DND-41 (cell line): ENCODE results near the gene PCDH9.

ENCODE experiments used
- CTCF ChIP-seq: IDR thresholded peaks from 2 replicates; pipeline ENCODE4 v1.5.1; 2012; ENCODE audit warnings: borderline replicate concordance, low read length, moderate library complexity, mild to moderate bottlenecking; ENCODE audit not compliant: poor library complexity, severe bottlenecking; ENCODE audit errors: extremely low read depth
- EZH2 ChIP-seq: IDR thresholded peaks from 3 replicates; pipeline ENCODE4 v1.6.1; 2012; ENCODE audit warnings: borderline replicate concordance, low read depth, mild to moderate bottlenecking, moderate library complexity, low read length, inconsistent platforms; ENCODE audit not compliant: severe bottlenecking

GRCh38 chr13:66661336-66661735 lies 568.8 kb downstream of the PCDH9 start:
- no peak for TF ChIP-seq CTCF
- TF ChIP-seq EZH2: no peak
